ENCODE results near the gene AKR1E2.
A peak's percentile ranks its signal among the peaks of the same experiment; 100 is the strongest.

Gene AKR1E2

GRCh38 chr10:4844864-4845263 is 18.9 kb downstream of the AKR1E2 start:
- TF ChIP-seq GATA1 (IDR thresholded peaks at IDR 0.05; ENCODE audit: low read depth, low read length): no peak
- TF ChIP-seq POLR2A (IDR thresholded peaks at IDR 0.05; ENCODE audit: low read length): no peak
- no peak for DNase-seq

GRCh38 chr10:4845766-4846165 is 19.8 kb downstream of the AKR1E2 start:
- no peak for TF ChIP-seq GATA1 (IDR thresholded peaks at IDR 0.05; ENCODE audit: low read depth, low read length)
- DNase-seq: no peak

GRCh38 chr10:4846775-4847174 is 20.8 kb downstream of the AKR1E2 start:
- TF ChIP-seq POLR2A (IDR thresholded peaks at IDR 0.05; ENCODE audit: low read length) (no peak), GATA1 (IDR thresholded peaks at IDR 0.05; ENCODE audit: low read depth, low read length) (no peak)
- DNase-seq: no peak

- peak; percentile 42 to 72 for DNase-seq
- TF ChIP-seq GATA1 (IDR thresholded peaks at IDR 0.05; ENCODE audit: low read depth, low read length) (no peak), POLR2A (IDR thresholded peaks at IDR 0.05; ENCODE audit: low read length) (no peak)
Measured at GRCh38 chr10:4847561-4848355, 21.8 kb downstream of the AKR1E2 start.

- TF ChIP-seq POLR2A (IDR thresholded peaks at IDR 0.05; ENCODE audit: low read length) (peak; percentile 26), GATA1 (IDR thresholded peaks at IDR 0.05; ENCODE audit: low read depth, low read length) (no peak)
- DNase-seq: peak; percentile 88 to 89
Measured at GRCh38 chr10:4848356-4849041, 22.5 kb downstream of the AKR1E2 start.

- peak; percentile 68 to 79 for DNase-seq
- TF ChIP-seq GATA1 (IDR thresholded peaks at IDR 0.05; ENCODE audit: low read depth, low read length): no peak
Measured at GRCh38 chr10:4849042-4849402, 23.0 kb downstream of the AKR1E2 start.

GRCh38 chr10:4849555-4850242 is 23.7 kb downstream of the AKR1E2 start:
- peak; percentile 92 to 96 for DNase-seq
- TF ChIP-seq GATA1 (IDR thresholded peaks at IDR 0.05; ENCODE audit: low read depth, low read length) (no peak), POLR2A (IDR thresholded peaks at IDR 0.05; ENCODE audit: low read length) (peak; percentile 21)

- TF ChIP-seq POLR2A (IDR thresholded peaks at IDR 0.05; ENCODE audit: low read length) (no peak), GATA1 (IDR thresholded peaks at IDR 0.05; ENCODE audit: low read depth, low read length) (no peak)
- no peak for DNase-seq
Measured at GRCh38 chr10:4850397-4850796, 24.4 kb downstream of the AKR1E2 start.

- TF ChIP-seq GATA1 (IDR thresholded peaks at IDR 0.05; ENCODE audit: low read depth, low read length): no peak
- TF ChIP-seq POLR2A (IDR thresholded peaks at IDR 0.05; ENCODE audit: low read length): no peak
- no peak for DNase-seq
Measured at GRCh38 chr10:4851176-4851575, 25.2 kb downstream of the AKR1E2 start.

GRCh38 chr10:4851846-4852245 is 25.8 kb downstream of the AKR1E2 start:
- TF ChIP-seq GATA1 (IDR thresholded peaks at IDR 0.05; ENCODE audit: low read depth, low read length): no peak
- no peak for TF ChIP-seq POLR2A (IDR thresholded peaks at IDR 0.05; ENCODE audit: low read length)
- DNase-seq: no peak

GRCh38 chr10:4865945-4866661 is 40.1 kb downstream of the AKR1E2 start:
- TF ChIP-seq POLR2A (IDR thresholded peaks at IDR 0.05; ENCODE audit: low read length): no peak
- TF ChIP-seq GATA1 (IDR thresholded peaks at IDR 0.05; ENCODE audit: low read depth, low read length): no peak
- no peak for DNase-seq

GRCh38 chr10:4867109-4867519 is 41.1 kb downstream of the AKR1E2 start:
- TF ChIP-seq POLR2A (IDR thresholded peaks at IDR 0.05; ENCODE audit: low read length) (no peak), GATA1 (IDR thresholded peaks at IDR 0.05; ENCODE audit: low read depth, low read length) (no peak)
- DNase-seq: no peak

- TF ChIP-seq GATA1 (IDR thresholded peaks at IDR 0.05; ENCODE audit: low read depth, low read length) (no peak), POLR2A (IDR thresholded peaks at IDR 0.05; ENCODE audit: low read length) (peak; percentile 43)
Measured at GRCh38 chr10:4867520-4868356, 41.7 kb downstream of the AKR1E2 start.

More at GRCh38 chr10:4867520-4868356, 41.7 kb downstream of the AKR1E2 start:
- DNase-seq: peak; percentile 46 to 49

All from erythroblast (primary cell).